Activated T-cell treated with anti-CD3 and anti-CD28 coated beads for 1 hour (primary cell): Measurements from ENCODE around the gene MRPL43.
"Not testable (repeated sequence)": the region's sequence is repeated elsewhere in the genome, so short reads cannot be mapped to it uniquely, and the experiment has no call there.

ENCODE experiments used
- DNase-seq: peaks from one replicate; pipeline ENCODE4 v3.0.0-alpha.2; 2020; ENCODE audit warnings: low read depth

Gene MRPL43

DNA sequence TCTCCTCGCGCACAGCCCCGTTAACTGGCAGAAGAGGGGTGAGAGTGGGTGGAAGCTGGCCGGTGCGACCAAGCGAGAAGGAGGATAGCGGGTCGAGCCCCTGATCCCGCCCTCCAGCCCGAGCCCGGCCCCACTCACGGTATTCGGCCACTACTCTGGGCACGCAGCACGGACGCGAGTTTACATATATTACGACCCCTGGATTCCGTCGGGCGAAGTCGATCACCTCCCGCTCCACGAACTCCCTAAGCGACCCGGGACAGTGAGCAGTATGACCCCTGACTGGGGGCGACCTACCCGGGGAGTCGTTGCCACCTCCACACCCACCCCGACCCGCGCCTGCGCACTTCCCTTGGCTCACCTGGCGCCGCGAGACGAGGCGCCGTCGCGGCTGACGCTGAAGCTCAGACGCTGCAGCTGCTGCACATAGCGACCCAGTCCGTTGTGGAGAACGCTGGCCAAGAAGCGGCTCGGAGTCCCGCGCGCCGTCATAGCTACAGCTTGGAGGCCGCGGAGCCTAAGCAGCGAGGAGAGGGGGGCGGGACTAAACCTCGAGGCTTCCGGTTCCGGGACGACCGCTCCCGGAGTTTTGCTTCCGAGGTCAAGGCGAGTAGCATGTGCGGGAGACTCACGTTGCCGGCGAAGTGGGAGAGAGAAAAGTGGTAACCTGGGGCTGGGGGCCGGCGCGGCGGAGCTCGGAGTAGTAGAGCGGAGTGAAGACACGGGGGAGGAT, at the start of gene MRPL43, which contains the start of gene TWNK:
Gene MRPL43, minus strand, starts transcription at position 546 of the 733 bp plus-strand sequence. Its CDS starts 54 bp downstream, at position 492.
Gene TWNK, plus strand, starts transcription at position 592 of the 733 bp plus-strand sequence. CDS start 668 bp downstream, outside the sequence.
- DNase-seq: peak; percentile 78

DNA sequence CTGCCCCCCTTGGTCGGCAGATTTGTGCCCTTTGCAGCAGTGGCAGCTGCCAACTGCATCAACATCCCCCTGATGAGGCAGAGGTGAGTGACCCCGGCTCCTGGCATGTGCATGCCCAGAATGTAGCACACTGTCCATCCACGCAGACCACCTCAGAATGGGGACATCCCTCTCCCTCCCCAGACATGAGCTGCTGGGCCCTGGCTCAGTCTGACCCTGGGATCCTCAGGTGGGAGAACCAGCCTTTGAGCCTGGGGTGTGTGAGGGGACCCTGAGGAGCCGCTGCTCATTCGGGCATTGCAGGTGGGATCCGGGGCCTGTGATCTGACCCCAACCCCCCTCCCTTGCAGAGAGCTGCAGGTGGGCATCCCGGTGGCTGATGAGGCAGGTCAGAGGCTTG, 49.4 kb upstream of the MRPL43 start:
- no peak for DNase-seq

DNA sequence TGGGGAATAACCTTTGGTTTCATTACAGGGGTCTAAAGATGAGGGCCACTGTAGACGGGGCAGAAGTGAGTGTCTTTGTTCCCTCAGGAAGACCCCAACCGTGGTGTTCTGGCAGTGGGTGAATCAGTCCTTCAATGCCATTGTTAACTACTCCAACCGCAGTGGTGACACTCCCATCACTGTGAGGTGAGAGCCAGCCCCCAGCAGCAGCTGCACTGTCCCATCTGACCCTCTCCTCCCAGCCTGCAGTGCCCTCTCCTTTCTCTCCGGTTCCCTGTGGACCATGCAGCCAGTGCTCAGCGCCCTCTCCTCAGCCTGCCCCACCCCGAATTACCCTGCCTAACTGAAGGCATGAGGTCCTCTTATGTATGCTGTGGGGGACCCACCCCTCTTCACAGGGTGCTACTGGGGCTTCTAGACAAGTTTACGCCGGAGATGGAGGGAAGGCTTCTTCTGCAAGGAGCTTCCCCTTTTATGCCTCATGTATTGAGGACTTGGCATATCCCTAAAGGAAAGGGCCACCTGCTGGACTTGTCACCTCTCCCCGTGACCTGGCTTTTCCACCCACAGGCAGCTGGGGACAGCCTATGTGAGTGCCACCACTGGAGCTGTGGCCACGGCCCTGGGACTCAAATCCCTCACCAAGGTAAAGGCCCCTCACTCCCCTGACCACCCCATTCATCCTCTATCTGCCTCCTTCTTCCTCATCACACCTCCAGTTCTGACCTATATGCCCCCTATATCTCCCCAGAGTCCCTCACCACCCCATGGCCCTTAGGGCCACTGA, 48.8 kb upstream of the MRPL43 start:
- no peak for DNase-seq

DNA sequence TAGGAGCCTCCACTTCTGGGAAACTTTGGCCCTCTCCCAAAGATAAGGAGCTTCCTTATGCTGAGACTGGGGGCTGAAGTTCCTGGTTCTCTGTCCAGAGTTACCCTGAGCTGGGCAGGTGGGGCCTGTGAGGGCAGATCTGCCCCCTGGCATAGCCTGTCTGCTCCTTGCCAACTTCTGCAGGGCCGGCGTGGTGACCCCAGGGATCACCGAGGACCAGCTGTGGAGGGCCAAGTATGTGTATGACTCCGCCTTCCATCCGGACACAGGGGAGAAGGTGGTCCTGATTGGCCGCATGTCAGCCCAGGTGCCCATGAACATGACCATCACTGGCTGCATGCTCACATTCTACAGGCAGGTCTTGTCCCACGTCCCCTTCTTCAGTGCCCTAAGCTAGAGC, 48.0 kb upstream of the MRPL43 start:
- no peak for DNase-seq

DNA sequence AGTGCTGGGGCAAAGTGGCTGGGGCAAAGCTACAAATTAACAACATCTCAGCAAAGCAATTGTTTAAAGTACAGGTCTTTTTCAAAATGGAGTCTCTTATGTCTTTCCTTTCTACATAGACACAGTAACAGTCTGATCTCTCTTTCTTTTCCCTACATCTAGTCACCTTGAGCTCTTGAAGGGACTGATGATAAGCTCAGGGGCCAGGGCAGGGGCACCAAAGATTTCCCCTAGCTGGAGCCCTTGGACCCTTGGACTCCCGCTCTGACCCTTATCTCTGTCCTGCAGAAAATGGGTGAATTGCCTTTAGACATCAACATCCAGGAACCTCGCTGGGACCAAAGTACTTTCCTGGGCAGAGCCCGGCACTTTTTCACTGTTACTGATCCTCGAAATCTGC, 47.1 kb upstream of the MRPL43 start:
- not testable (repeated sequence) for DNase-seq

DNA sequence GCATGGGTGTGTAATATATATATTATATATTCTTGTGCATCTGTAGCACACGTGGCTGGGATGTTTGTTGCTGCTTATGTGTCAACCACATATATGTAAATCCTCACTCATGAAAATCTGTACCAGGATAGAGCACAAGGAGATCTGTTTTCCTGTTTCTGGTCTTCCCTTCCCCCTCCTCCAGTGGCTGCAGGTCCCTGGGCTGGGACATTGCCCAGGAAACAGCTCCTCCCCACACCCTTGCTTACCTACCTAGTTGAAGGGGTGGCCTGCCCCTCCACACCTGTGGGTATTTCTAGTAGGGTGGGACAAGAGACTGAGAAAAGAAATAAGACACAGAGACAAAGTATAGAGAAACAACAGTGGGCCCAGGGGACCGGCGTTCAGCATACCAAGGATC, 46.0 kb upstream of the MRPL43 start:
- no peak for DNase-seq

DNA sequence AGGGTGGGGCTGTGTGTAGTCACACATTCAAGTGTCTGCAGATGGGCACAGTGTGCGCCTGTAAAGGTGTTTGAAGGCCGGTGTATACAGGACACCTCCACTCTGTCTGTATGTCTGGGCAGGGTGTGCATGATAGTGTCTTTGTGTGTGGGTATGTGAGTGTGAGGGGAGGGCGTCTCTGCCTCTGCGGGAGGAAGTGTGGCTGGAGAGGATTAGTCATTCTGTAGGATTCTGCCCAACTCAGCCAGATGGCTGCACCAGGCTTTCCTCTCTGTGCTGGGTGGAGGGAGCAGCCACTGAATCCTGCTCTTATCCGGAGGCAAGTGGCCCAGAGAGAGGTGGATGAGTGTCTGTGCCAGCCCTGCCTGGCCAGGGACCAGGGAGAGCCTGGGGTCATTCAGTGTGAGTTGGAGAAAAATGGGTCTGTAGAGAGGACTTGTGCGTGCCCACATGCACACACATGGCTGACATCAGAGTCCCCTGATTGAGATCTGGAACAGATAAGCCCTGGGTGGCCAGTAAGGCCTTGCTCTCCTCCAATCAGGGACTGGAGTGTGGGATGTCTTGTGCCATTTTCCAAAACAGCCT, 45.4 kb upstream of the MRPL43 start:
- DNase-seq: peak; percentile 52

DNA sequence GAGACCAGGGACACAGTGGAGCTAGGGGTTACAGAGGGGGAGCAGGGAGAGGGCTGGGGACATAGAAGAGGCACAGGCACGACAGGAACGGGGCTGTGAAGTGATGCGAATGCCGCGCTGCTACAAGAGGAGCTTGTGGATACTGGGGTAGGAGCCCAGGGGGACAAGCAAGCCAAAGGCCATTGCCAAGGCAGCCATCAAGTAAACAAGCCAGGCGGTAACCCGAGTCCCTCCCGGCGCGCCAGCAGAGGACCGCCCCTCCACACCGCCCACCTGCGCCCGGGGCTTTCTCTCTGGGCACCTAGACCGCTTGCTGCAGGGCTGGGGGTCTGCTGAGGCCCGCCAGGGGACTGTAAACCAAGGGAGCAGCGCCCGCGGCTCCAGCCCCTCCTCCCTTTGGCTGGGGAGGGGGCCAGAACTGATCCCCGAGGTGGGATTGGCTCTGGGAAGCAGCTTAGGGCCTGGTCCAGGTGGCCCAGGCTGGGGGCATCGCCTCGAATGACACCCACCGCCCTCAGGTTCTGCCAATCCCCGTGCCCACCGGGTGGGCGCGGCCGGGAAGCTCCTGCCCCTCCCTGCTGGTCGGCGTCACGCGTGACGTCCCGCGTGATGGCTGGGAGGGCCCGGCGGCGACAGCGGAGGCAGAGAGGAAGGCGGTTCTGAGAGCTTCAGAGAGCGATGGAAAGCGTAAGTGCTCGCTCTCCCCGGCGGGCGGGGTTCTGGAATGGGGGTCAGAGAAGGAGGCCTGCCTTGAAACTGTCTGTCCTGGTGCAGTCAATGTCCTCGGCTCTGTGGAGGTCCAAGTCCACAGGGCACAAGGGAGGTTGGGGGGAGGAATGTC, 44.7 kb upstream of the MRPL43 start:
- DNase-seq: peak; percentile 68

DNA sequence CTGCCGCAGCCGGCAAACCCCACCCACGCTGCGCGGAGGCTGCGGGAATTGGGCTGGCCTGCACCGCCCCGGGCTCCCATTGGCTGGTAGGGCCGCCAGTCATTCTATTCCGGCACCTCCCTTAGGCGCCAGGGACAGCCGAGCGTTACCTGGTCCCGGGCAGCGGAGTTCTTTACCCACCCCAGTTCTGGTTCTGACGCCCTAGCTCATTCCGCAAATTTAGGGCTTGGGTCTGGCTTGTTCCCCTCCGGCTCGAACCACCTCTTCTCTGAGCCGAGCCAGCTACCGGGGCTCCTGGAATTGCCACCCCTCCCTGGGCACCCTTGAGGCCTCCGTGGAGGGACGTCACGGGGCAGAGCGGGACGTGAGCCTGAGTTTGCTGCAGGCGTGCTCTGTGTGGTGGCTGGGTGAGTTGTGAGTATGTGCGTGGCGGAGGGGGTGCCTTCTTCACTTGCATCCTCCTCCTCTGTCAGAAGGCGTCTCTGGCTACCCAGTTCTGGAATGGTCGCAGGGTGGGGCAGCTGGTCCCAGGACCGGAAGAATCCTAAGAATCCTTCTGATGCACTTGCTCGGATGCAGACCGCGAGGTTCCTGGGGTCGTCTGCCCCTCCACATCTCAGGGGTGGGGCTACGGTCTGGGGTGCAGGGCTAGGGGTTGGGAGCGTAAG, 44.0 kb upstream of the MRPL43 start, which contains the start of the genes PDZD7 and SFXN3:
Gene PDZD7, minus strand, starts transcription at position 2 of the 668 bp plus-strand sequence. CDS start 910 bp downstream, outside the sequence.
Gene SFXN3, plus strand, starts transcription at position 107 of the 668 bp plus-strand sequence. CDS start 3,461 bp downstream, outside the sequence.
- peak; percentile 96 for DNase-seq

DNA sequence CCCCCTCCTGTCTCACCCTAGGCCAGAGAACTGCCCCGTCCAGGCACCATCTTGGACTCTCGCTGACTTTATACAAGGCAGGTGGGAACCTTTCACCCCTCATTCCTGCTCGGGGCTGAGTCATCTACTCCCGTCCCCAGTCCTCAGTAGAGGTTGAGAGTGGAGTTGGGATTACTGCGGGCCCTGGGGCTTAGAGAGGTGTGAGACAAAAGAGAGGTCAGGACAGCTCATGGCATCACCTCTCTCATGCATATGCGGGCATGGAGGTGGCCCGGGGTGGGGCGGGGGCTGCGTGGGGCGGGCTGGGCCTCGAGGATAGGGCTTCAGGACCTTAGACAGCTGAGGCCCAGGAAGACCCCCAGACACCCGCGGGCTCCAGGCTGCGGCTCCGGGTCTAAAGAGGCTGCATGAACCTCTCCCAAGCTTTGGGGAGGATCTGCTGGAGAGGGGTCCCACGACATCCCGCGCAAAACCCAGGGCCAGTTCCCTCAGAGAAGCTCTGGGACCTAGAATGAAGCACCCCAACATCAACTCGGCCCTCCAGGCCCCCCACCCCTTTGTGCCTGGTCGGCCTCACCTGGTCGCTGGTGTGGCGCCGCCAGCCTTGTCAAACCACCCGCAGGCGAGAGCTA, 43.3 kb upstream of the MRPL43 start:
- DNase-seq: no peak

DNA sequence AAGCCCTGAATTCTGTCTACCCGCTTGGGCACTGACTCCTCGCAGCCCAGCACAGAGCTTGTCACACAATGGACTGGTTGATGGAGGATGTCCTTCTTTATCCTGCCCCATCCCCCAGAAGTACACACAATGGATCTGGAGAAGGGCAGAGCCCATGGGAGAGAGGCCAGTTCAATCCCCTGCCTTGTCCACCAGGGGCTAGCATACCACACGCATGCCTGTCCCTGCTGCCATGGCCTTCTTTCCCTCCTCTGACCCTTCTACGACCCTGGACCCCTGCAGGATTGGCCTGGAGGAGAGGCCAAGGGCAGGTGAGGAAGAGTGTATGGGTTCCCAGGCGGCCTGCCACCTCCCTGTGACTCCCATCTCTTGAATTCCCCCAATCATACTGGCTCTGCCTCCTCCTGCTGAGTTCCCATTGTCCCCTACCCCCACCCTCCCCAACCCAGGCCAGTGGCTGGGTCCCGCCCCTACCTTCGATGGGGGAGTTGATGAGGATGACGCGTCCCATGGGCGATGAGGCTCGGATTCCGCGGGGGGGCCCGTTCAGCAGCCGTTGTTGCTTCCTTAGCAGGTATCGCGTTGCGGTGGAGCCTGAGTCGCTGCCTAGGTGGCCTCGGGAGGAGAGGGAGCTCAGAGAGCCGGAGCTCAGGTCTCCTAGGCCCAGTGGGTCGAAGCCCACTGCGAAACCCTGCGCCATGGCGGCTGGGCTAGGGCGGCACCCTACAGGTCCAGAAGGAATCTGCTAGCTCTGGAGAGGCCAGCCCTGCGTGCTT, 42.4 kb upstream of the MRPL43 start:
- no peak for DNase-seq

DNA sequence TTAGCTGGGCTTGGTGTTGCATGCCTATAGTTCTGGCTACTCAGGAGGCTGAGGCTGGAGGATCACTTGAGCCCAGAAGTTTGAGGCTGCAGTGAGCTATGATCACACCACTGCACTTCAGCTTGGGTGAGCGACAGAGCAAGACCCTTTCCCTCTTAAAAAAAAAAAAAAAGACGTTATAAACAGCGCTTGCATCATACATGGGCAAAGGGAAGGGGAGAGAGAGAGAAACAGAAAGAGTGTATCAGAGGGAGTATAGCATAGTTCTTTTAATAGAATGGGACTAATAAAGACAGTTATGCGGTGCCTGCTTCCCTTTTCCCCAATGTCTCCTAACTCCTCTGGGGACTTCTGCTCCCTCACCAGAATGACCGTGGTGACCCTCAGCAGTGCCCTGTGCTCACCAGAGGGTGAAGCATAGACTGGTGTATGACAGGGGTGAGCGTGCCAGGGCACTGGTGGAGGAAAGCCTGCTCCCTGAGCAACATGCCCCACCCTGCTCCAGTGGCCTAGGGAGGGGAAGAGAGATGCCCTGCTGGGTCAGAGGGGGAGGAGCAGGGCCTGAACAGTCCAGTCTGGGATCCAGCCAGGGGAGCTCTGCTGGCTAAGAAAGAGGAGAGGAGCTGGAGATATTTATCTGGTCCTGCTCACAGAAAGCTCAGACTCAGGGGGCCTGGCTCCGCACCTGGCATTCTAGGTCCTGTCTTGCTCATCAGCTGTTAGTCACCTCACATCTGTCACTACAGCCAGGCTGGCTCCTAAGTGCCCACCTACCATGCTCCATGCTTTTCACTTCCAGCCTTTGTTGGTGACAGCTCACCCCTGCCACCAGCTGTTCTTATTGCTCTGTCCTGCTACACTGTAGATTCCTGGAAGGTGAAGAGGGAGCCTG, 41.4 kb upstream of the MRPL43 start:
- DNase-seq: no peak

DNA sequence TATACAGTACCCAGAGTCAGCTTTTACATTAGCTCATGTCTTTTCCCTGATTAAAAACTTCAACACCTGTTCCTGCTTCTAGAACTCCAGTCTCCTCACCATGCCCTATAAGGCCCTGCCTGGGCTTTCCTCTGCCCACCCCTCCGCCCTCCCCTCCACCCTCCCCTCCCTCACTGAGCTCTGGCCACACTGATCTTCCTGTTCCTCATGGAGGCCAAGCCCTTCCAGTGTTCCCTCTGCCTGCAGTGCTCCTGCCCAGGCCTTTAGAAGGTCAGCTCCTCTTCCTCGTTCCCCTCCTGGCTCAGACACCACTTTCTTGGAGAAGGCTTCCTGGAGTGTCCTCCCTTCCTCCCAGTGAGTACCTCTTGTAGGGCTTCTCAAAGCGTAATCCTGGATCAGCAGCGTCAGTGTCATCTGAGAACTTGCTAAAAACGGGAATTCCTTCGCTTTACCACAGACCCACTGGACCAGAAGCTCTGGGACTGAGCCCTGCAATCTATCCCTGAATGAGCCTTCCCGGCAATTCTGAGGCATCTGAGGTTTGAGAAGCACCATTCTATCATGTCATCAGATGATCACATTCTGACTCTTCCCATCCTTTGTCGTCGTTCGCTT, 39.9 kb upstream of the MRPL43 start:
- DNase-seq: no peak

DNA sequence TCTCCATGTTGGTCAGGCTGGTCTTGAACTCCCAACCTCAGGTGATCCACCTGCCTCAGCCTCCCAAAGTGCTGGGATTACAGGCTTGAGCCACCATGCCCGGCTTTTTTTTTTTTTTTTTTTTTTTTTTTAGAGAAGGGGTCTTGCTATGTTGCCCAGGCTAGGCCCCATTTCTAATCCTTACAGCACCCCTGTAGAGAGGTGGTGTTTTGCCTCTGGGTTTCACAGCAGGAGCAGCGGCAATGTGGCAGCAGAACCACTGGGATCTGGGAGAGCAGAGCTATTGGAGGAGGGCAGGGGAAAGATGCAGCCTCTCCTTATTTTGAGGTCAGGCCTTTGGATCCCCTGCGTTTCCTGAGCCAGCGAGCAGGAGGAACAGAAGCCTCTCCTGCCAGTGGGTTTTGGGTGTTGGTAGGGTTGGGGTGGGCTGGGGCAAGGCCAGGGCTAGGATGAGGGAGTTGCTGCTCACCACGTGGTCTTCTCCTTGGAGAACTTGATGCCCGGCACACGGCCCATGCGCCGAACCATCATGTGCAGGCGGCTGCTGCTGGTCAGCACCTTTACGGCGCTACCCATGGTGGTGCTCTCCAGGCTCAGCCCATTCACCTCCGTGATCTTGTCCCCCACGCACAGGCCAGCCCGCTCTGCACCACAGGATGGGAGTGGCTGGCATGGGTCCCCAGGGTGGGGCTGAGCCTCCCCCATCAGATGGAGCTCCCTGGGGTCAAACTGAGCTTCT, 35.8 kb upstream of the MRPL43 start:
- no peak for DNase-seq

DNA sequence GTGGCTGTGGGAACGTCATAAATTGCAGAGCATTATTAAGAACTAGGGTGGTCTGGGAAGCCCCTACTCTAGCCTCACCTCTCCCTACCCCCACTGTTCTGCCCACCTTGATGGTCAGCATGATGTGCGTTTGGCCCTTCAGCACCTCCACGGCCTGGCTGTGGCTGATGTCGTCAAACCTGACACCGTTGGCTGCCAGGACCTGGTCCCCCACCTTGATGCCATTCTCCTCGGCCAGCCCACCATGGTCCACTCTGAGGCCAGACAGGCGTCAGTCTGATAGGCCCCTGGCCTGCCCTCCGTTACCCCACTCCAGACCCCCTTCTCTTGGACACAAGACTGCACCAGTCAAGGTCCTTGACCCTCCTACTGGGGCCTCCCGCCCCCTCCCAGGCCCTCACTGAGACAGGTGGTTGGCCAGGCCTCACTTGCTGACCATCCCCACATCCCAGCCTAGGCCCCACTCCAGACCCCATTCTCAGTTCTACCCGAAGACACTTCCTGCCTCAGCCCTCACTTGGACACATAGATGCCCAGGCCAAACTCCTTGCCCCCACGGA, 34.5 kb upstream of the MRPL43 start:
- no peak for DNase-seq

DNA sequence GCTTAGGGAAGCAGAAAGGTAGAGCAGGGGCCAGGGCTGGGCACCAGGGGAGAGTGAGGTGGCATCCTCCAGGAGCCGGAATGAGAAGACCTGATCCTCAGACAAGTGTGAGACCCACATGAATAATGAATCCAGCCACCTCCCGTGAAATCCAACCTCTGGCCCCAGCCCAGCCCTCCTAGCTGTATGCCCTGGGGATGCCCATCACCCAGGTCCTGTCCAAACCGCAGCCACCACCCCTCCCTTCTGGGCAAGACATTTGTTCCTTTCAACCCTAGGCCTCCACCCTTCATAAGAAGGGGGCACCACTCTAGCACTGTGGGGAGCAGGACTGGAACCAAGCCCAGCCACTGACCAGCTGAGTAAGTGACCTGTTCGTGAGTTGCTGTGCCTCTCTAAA, 33.9 kb upstream of the MRPL43 start:
- DNase-seq: no peak

DNA sequence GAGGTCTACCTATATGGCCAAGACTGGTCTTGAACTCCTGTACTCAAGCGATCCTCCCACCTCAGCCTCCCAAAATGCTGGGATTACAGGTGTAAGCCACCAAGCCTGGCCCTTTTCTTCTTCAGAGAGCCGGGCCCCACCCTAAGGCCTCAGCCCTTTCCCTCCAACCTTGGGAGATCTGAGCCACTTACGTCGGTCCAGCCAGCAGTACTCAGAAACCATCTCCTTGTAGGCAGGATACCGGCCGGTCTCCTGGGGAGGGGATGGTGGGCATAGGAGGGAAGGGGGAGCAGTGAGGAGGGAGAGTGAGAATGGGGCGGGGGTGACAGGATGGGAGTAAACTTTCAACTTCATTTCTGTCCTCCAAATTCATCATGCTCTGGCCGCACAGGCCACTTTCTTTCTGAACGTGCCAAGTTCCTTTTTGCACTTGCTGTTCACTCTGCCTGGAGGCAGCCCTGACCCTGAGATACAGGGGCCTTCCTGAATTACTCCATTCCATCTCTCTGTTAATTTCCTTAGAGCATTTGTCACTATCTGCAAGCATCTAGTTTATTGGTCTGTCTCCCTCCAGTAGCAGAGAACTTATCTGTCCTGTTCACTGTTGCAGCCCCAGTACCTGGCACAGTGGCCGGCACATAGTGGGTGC, 33.3 kb upstream of the MRPL43 start:
- no peak for DNase-seq
